Inflammatory macrophage treated with lipopolysaccharide for 4 hours (primary cell): ENCODE measurements around the gene SLC1A2.
A peak's percentile ranks its signal among the peaks of the same experiment; 100 is the strongest.

Source experiments
- DNase-seq: peaks from one replicate; pipeline ENCODE4 v3.0.0-alpha.2; 2020

SLC1A2 gene

GRCh38 chr11:35347921-35348331, 71.4 kb downstream of the SLC1A2 start:
- peak; percentile 35 for DNase-seq

- DNase-seq, result no peak
These were observed 72.0 kb downstream of the SLC1A2 start for GRCh38 chr11:35347173-35347878.

- DNase-seq, result no peak
These were observed 72.7 kb downstream of the SLC1A2 start for GRCh38 chr11:35346472-35347156.

GRCh38 chr11:35344681-35345574, 74.4 kb downstream of the SLC1A2 start:
- DNase-seq, result peak; percentile 98

- DNase-seq, result peak; percentile 34
These were observed 76.2 kb downstream of the SLC1A2 start for GRCh38 chr11:35343033-35343598.

GRCh38 chr11:35340715-35341114, 78.6 kb downstream of the SLC1A2 start:
- DNase-seq, result no peak

GRCh38 chr11:35340071-35340470, 79.3 kb downstream of the SLC1A2 start:
- no peak for DNase-seq

- peak; percentile 46 for DNase-seq
These were observed 80.4 kb downstream of the SLC1A2 start for GRCh38 chr11:35338921-35339320.

- no peak for DNase-seq
These were observed 81.4 kb downstream of the SLC1A2 start for GRCh38 chr11:35337914-35338305.

- DNase-seq, result peak; percentile 98
These were observed 82.0 kb downstream of the SLC1A2 start for GRCh38 chr11:35337136-35337913.

- no peak for DNase-seq
These were observed 82.6 kb downstream of the SLC1A2 start for GRCh38 chr11:35336726-35337125.

- peak; percentile 80 for DNase-seq
These were observed 84.1 kb downstream of the SLC1A2 start for GRCh38 chr11:35335226-35335625.

GRCh38 chr11:35334385-35335090, 84.8 kb downstream of the SLC1A2 start:
- peak; percentile 94 for DNase-seq

GRCh38 chr11:35332524-35332923, 86.8 kb downstream of the SLC1A2 start:
- DNase-seq, result no peak

- DNase-seq, result peak; percentile 62
These were observed 88.4 kb downstream of the SLC1A2 start for GRCh38 chr11:35330931-35331330.

- DNase-seq, result no peak
These were observed 89.0 kb downstream of the SLC1A2 start for GRCh38 chr11:35330156-35330889.

GRCh38 chr11:35327829-35328228, 91.5 kb downstream of the SLC1A2 start:
- no peak for DNase-seq

GRCh38 chr11:35326266-35326879, 93.0 kb downstream of the SLC1A2 start:
- DNase-seq, result no peak

GRCh38 chr11:35324981-35325380, 94.4 kb downstream of the SLC1A2 start:
- no peak for DNase-seq

GRCh38 chr11:35324183-35324886, 95.0 kb downstream of the SLC1A2 start:
- DNase-seq, result no peak
